ENCODE results near the gene CTBP2.
"Not testable (repeated sequence)": the region's sequence is repeated elsewhere in the genome, so short reads cannot be mapped to it uniquely, and the experiment has no call there.

CTBP2 gene

DNA sequence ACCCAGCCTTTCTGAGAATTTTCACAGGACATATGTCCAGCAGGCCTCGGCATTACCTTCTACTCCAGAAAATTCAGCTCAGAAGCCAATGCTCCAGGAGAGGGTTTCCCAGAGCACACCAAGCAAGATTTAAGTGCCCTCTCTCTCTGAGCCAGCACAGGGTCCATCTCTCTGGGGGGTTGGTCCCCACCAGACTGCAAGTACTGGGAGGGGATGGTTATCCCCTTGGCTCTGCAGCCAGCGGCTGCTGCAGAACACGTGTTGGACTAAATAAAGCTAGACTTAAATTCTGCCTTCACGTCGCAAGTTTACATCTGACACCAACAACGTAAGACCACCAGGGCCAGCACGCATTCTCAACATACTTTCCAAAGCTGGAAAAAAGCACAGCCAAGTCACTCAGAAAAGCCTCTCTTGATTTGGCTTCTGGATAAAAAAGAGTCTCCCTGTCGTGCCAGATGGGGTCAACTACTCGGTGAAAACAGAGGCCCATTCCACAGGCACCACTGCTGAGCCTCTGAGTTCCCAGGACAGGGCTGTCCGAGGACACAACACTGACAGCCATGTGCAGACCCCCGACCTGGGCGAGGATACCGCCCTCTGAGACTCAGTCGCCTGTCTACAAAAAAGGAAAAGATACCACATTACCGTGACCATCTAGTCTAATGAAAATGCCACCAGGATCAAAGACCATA lies 77.3 kb downstream of the CTBP2 start:
- DNase-seq, result no peak

DNA sequence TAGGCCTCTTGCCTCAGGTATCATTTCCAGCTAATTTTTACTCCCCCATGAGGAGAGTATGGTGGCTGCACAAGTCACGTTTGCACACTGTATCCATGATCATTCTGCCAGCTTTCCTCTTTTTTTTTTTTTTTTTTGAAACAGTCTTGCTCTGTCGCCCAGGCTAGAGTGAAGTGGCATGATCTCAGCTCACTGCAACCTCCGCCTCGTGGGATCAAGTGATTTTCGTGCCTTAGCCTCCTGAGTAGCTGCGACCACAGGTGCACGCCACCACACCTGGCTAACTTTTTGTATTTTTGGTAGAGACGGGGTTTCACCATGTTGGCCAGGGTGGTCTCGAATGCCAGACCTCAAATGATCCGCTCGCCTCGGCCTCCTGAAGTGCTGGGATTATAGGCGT lies 77.9 kb downstream of the CTBP2 start:
- DNase-seq, result not testable (repeated sequence)

DNA sequence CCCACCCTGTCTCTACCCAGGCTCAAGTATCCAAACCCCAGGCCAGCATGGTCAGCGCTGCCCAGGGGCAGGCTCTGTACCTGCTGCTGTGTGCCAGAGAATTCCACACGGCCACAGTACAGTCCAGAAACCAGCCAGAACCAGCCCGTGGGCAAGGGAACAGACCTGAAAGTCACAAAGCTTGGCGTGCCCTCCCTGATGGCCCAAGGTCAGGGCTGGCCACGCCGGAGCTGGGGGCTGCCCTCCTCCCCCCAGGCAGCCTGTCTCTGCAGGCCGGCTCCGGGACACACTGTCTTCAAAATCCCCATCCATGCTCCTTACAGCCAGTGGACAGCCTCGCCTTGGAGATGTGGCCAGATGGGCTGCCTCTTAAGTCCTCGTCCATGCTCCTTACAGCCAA lies 78.4 kb downstream of the CTBP2 start:
- DNase-seq, result no peak

DNA sequence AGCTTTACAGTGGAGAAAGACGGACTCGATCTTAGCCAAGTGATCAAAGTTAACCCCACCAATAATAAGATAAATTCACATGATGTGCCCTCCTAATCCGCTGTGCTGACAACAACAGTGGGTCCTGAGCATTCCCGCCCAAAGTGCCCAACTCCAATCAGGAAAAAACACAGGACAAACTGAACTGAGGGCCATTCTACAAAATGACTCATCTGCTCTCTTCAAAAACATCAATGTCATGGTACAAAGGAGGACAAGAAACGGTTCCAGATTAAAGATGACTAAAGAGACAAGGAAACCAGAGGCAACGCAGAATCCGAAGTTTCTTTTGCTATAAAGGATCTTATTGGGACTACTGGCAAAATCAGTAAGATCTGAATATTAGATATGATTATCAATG lies 79.4 kb downstream of the CTBP2 start:
- no peak for DNase-seq

DNA sequence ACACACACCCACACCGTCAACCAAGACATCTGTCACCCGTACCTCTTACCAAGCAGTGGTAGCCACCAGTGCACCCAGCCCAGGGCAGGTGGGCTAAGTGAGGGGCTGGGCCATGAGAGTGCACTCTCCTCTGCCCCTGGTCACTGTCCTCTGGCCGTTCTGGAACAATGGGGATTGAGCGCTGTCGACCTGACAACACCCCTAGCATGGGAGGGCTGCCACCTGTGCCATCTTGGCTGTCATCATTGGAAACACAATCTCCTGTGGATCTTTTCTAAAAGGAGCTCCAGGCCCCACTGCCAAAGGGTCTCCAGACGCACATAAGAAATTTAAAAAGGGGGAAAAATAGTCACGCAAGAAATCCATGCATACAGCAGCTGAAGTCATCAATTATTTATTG lies 80.1 kb downstream of the CTBP2 start:
- DNase-seq, result no peak

DNA sequence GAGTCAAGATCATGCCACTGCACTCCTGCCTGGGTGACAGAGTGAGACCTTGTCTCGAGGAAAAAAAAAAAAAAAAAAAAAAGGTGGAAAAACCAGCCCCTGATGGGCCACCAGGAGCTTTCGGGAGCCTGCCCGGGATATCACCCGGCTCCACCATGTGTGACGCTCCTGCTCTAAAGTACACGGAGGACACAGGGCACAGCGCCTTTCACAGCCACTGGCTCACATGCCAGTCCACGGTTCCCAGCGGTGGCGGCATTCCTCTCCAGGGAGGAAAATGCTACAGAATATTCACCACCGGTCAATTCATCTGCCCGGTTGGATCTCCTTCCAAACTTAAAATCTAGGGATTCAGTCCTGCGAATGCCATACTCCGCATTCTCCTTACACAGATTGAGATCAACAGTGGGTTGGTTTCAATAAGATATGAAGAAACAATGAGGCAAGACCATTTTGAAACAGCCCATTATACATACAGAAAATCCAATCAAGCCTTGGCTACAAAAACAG lies 81.2 kb downstream of the CTBP2 start:
- no peak for DNase-seq

DNA sequence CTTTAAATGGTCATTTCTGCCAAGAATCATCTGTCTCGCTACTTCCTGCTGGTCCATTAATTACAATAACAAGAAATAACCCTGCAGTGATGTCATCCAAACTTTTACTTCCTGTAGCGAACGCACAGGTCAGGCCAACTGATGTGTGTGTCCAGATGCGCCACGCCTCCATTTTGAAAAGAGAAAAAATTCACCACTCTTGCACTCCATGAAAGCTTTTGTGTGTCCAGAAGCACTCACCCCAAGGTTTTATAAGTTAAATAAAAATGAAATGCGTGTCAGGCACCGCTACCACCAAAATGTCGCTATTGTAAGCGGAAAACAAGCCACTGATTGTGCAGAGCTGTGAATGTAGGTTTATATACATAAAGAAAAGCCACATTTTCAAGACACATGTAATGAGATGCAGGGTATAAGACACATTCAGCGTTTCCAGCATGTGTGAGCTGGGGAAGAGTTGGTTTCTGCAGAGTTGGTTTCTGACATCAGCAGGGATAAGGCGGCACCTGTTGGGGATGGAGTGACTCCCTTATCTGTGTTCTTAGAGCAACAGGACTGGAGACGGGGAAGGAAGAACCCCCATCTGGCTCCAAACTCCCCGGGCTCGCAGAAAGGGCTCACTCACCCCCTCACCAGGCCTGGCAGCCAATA lies 83.3 kb downstream of the CTBP2 start:
- DNase-seq, result no peak

DNA sequence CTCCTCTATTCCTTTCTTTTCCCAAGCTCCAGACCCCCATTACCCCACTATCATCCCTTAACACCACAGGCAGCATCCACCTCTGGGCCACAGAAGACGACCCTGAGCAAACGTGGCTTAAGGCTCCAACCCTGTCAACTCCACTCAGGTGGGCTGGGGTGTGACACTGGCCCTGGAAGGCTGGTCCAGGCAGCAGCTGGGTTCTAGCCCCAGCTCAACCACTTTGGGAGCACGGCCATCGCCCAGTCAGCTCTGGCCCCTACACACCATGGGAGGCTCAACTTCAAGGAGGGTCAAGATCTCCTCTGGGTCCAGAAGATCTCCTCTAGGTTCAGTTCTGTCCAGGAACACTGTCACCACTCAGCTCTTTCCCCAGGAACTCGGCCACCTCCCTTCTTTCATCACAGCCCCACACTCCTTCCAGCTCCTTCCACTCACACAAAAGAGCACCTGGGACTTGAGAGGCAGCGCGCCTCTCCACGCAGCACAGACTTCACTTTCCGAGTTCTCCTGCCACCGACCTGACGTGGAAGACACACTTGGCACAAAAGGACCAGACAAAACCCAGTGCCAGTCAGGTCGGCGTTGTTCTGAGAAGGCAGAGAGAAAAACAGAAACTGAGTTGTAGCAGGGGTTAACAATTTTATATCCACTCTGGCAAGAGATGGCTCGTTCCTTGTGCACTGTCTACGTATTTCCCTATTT lies 84.1 kb downstream of the CTBP2 start:
- no peak for DNase-seq

DNA sequence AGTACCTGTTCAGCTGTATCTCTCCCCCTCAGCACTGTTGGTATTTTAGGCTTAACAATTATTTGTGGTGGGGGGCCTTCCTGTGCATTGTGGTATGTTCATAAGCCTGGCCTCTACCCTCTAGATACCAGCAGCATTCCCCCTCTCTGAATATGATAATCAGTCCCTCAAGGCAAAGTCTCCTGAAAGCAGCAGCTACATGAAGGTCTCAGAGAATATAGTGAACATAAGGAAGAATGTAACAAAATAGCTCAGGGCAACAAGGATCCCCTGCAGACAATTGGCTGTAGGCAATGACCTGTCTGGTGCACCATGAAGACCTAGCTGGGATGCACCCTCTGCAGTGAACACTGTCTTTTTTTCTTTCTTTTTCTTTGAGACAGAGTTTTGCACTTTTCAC lies 86.4 kb downstream of the CTBP2 start:
- DNase-seq, result no peak

DNA sequence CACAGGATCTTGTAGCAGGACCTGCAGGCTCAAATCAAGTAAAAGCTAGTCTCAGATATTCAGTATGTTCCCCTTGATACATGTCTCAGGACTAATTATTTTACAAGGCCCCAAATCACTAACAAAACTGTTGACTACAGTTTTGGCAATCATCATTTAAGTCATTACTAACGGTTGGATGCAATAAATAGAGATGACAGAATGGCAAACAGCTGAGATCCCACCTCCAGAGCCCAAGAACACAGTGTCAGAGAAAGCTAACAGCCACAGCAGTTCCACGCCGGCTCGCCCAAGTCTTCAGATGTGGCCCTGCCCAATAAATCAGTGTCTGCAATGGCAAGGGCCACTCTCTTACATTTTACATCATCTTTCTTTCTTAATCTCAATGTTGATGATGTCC lies 87.6 kb downstream of the CTBP2 start:
- DNase-seq, result no peak

DNA sequence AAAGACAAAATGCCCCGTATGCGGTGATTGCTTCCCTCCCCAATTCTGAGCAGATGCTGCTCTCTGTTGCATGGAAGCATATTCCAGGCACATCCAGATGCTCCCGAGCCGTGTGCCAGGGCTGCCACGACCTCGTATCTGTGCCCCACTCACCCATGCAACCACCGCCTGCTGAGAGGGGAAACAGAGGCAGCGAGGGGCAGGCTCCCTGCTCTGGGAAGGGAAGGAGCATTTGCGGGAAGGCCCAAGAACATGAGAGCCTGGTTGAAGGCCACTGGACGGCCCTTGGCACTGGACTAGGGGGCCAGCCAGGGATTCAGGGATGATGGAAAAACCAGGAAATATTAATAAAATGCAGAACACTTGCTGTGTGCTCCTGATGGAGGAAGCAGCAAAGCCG lies 89.4 kb downstream of the CTBP2 start:
- no peak for DNase-seq

DNA sequence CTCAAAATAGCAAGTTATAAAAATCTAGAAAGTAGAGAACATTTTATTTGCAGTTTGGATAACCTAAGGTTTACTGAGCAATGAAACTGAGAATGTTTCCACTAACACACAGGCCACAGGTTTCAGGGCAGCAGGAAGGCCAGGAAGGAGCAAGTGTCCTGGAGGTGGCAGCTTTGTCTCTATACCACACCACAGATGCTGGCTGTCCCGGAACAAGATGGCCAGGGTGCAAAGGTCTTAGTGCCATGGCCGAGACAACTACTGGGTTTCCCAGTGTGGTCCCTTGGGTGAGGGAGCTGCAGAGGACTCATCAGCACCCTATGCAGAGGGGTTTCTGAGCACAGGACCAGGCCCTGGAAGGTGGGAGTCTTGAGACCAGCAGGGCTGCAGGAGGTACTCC lies 92.0 kb downstream of the CTBP2 start:
- no peak for DNase-seq

DNA sequence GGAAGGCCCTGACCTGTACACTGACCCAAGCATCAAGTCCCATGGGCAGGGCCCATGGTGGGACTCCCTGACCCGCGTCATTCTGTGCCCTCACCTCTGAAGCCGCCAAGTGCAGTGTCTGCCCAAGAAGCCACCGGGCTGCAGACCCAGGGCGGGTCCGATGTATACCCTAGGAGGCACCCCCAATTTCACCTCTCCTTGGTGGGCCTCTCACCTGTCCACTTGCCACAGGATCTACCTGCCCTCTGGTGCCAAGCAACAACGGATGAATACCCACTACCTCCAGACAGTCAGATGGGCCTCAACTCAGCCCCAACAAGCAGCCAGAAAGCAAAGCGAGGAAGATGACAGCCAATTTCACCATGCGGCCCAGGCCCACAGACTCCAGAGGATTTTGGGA lies 92.6 kb downstream of the CTBP2 start:
- DNase-seq, result no peak

DNA sequence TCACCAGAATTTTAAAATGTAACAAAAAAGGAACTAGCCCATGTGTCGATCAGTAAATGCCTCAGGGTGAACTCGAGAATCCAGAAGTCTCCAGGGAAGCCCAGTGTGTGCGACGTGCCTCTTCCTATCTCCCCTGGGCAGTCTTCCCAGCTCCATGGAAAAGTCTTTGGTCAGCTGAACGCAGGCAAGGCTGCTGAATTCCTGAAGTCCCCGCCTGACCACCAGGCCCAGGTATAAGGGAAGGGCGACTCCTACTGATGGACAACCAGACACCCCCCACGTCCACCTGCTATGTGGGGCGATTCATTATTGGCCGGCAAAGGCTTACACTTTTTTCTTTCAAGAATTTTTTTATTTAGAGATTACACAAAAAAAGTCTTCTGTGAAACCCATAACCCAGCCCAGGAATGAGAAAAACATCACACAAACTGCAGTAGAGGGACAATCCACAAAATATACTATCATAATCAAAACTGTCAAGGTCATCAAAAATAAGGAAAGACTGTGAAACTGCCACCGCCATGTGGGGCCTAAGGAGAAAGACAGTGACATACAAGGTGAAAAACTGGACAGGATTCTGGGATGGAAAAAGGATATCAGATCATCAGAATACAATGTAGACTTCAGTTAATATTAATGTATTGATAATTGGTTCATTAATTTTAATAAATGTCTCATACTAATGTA lies 93.5 kb downstream of the CTBP2 start:
- DNase-seq, result no peak

DNA sequence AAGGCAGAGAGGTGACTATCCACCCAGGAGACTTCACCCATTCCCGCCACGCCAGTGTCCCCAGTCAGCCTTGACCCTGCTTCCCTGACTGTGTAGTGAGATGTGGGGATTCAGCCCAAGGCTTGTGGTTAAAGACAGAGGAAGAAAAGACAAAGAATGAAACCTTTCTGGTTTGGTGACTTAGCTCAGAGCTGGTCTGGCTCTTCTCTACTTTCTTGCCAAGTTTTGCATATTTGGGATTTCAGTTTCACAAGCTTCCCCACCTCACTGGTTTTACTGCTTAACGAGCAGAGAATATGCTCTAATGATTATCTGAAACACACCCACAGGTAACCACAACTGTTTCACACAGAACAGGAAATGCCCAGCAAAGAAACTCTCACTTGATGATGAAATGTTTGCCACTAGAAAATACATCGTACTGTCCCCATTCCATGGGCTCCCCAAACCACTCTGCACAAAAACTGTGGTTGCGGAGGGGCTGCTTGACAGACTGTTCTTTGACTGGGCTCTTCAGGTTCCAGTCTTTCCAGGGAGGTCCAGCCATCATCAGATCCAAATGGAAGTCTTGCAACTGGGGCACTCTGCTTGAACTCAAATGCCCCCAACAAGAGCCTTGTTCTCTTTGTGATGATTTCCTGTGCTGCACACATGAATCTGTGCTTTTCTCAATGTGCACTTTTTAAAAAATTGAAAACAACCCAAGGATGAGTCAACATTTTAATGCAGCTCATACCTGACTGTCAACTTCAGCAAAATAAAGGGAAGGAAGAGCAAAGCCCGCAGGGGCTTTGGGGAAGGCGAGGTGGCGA lies 95.5 kb downstream of the CTBP2 start:
- no peak for DNase-seq

DNA sequence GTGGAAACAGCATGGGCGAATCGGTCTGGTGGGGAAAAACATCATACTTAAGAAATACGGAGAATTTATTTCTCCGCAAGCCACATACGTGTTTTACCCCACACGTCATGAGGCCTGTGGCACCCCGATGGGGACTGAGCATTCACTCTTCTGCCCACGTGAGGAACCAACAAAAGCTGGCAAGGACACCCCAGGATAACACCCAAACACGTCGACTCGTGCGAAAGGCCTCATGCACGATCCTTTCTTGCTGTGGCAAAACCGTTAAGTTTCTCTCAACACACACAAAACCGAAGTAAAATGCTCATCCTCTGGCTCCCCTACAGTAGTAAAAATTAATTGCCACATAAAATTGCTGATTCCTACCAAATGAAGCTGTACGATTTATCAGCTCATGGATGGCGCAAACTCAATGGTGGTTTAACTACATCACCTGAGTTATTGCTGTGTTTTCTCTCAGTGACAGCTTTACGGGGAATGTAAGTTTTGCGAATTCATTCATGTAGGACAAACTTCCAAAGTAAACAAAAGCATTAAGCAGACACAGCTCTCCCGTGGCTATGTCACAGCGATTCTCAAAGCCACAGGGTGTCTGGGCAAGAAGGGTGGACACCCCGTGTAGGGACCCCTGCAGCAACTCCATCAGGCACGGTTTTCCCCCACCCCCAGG lies 97.0 kb downstream of the CTBP2 start:
- no peak for DNase-seq

DNA sequence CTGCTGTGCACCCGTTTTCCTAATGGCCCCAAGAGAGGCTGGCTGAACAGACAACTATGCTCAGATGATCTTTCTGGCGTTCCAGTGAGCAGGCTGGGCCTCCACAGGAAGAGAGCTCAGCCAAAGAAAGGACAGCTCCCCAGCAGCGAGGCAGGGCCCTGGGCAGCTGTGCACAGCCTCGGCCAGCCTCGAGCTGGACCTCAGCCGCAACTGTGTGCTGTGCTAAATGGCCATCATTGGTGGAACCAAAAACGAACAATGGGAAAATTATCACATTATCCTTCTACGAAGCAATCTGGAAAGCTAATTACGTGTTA lies 97.5 kb downstream of the CTBP2 start:
- no peak for DNase-seq

DNA sequence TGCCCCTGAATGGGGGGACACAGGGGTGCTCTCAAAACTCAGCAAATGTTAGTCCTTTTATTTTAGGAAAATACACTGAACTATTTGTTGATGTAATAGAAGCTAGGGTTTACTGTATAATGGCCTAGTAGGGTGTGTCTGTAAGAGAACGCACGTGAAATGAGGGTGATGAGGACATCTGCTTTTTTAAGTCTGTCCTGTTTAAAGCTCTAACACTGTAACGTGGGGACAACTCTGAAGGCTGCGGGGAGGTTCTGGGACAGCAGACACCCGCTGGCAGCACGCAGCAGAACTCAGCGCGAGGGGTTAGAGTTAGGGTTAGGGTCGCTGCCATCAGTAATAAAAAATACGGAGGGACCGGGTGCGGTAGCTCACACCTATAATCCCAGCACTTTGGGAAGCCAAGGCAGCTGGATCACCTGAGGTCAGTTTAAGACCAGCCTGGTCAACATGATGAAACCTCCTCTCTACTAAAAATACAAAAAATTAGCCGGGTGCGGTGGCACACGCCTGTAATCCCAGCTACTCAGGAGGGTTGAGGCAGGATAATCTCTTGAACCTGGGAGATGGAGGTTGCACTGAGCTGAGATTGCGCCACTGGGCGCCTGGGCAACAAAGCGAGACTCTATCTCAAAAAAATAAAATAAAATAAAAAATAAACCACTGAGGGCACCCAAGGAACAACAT lies 98.0 kb downstream of the CTBP2 start:
- no peak for DNase-seq

DNA sequence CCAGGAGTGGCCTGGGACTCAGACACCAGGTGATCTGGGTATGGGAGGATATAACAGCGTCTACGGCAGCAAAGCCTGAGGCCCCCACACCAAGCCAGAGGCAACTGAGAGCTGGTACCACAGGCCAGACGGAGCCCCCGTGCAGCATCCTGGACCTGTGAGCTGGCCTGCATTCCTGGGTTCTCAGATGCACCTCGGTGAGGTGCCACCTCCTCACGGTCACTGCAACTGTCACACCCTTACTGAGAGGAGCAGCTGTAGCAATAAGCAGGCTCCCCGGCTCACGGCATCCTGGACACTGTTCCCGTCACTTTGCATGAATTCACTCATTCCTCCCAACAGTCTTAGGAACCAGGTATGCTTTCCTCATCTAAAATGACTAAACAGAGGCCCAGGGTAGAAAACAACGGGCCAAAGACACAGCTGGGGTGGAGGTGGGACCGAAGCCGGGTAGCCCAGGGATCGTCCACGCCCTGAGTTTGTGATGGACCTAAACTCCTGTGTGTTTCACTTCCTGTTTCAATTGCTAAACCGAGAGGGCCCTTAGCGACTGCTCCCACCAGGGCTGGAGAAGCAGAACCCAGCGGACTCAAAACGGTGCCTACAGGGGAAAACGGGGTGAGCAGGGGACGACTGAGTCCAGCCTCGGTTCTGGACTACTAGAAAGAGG lies 98.7 kb downstream of the CTBP2 start:
- no peak for DNase-seq

DNA sequence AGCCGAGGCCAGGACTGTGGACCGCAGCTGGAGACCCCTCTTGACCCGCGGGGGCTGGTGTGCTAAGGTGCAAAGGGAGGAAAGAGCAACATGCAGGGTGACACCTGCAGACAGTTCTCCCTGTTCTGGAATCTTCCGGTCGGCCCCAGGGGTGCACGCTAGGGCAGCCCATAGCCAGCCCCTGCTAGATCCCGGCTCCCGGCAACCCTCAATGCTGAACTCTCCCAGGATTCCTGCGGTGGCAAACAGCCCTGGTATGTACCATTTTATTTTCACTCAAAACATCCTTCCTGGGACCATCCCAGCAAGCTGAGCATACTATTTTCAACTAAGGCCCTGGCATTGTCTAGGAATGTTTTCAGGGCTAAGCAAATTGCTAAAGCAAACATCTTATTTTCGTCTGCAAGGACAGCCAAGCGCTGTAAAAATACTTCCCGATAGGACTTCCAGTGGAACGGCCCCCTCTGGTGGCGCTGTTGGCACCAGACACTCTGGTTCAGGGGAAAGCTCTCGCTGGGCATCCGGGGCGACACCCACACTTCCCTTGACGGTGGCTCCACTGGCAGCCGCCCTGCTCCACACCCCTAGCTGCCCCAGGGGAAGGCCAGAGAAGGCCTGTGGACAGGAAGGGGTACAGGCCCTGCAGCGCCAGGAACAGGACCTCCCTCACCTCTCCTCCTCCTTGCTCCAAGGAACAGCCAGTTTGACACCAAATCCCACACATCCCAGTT lies 99.4 kb downstream of the CTBP2 start:
- DNase-seq, result no peak

DNA sequence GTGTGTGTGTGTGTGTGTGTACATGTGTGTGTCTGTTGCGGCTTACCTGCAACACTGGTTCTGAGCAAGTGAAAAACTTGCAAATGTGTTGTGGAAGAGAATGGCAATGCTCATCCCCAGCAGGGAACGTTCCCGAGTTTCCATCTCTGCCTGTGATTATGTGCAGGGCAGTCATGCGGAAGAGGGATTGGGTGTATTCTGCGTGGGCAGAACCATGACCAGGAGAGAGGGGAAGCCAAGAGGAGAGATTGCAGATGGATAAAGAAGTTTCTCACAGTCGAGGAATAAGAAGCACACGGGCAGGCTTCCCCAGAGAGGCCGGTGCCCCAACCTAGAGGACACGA lies 99.9 kb downstream of the CTBP2 start:
- no peak for DNase-seq
